OCI-LY1 (cell line): ENCODE measurements around the gene UQCC5.

Source experiments
- EZH2 ChIP-seq: fragments of 200-600 bp; sonication (generic), shearing (Covaris generic); IDR thresholded peaks from 2 replicates; pipeline ENCODE4 v1.8.0; 2017; ENCODE audit warnings: borderline replicate concordance, mixed run types, mild to moderate bottlenecking, antibody characterized with exemption, low read length, moderate library complexity, mixed read lengths
- TF ChIP-seq, protein P1 (sequence below): fragments of 200-600 bp; sonication (generic), shearing (Covaris generic); IDR thresholded peaks from 2 replicates; pipeline ENCODE4 v1.5.1; 2017; ENCODE audit warnings: mild to moderate bottlenecking, antibody characterized with exemption, low read length, moderate library complexity, mixed read lengths

- TF ChIP-seq EZH2: no peak
- TF ChIP-seq, protein P1, sequence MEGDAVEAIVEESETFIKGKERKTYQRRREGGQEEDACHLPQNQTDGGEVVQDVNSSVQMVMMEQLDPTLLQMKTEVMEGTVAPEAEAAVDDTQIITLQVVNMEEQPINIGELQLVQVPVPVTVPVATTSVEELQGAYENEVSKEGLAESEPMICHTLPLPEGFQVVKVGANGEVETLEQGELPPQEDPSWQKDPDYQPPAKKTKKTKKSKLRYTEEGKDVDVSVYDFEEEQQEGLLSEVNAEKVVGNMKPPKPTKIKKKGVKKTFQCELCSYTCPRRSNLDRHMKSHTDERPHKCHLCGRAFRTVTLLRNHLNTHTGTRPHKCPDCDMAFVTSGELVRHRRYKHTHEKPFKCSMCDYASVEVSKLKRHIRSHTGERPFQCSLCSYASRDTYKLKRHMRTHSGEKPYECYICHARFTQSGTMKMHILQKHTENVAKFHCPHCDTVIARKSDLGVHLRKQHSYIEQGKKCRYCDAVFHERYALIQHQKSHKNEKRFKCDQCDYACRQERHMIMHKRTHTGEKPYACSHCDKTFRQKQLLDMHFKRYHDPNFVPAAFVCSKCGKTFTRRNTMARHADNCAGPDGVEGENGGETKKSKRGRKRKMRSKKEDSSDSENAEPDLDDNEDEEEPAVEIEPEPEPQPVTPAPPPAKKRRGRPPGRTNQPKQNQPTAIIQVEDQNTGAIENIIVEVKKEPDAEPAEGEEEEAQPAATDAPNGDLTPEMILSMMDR: no peak
These were observed 24.9 kb upstream of the UQCC5 start for GRCh38 chr3:52511509-52511908.
